ENCODE data around the gene EOGT.
A peak's percentile ranks its signal among the peaks of the same experiment; 100 is the strongest.

Gene EOGT

DNA sequence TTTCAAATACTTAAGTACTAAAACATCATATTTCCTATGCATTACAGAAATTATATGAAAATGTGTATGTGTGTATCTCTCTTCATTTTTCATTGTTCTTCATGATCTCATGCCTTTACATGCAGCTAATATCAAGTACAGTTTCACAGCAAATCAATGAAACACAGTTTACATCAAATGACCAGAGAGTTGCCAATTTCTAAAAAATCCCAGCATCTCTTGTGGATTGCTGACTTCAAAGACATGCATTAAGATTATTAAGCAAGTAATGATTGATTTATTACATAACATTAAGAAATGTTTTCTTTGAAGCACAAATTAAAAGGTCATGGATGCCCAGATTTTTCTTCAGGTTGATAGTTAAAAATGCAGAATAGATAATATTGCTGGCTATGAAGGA, 50.1 kb downstream of the EOGT start:
- no peak overlapping the region for H3K4me3 ChIP-seq (ENCODE audit: low read depth, low read length)
- H3K27me3 ChIP-seq (ENCODE audit: control insufficient read depth, insufficient read depth, low read length), result no peaks in the 10 kb centered on the region; the same call in 1 of the 2 replicates
- no peak overlapping the region for H3K27ac ChIP-seq (ENCODE audit: low read depth, low read length)
- H3K36me3 ChIP-seq (ENCODE audit: control insufficient read depth, insufficient read depth, low read length), result no peaks in the 10 kb centered on the region
- H3K4me1 ChIP-seq (ENCODE audit: control insufficient read depth, insufficient read depth, low read length), result no peaks in the 10 kb centered on the region
- H3K9me3 ChIP-seq (ENCODE audit: control insufficient read depth, insufficient read depth, low read length), result no peaks in the 10 kb centered on the region
- no peak overlapping the region for H3K9ac ChIP-seq (ENCODE audit: low read depth, low read length)

- no peak overlapping the region for H3K9ac ChIP-seq (ENCODE audit: low read depth, low read length)
- H3K4me3 ChIP-seq (ENCODE audit: low read depth, low read length), result no peak overlapping the region
- H3K36me3 ChIP-seq (ENCODE audit: control insufficient read depth, insufficient read depth, low read length), result no peaks in the 10 kb centered on the region
- H3K27ac ChIP-seq (ENCODE audit: low read depth, low read length), result no peak overlapping the region
- H3K27me3 ChIP-seq (ENCODE audit: control insufficient read depth, insufficient read depth, low read length), result no peaks in the 10 kb centered on the region
- no peaks in the 10 kb centered on the region for H3K9me3 ChIP-seq (ENCODE audit: control insufficient read depth, insufficient read depth, low read length)
- H3K4me1 ChIP-seq (ENCODE audit: control insufficient read depth, insufficient read depth, low read length), result peaks cover 3% of the 10 kb centered on the region
Observed at GRCh38 chr3:68958932-68959331, 54.6 kb downstream of the EOGT start.

GRCh38 chr3:68957895-68958294, 55.6 kb downstream of the EOGT start:
- Histone ChIP-seq H3K9ac (ENCODE audit: low read depth, low read length) (no peak overlapping the region), H3K9me3 (ENCODE audit: control insufficient read depth, insufficient read depth, low read length) (no peaks in the 10 kb centered on the region), H3K36me3 (ENCODE audit: control insufficient read depth, insufficient read depth, low read length) (no peaks in the 10 kb centered on the region), H3K4me3 (ENCODE audit: low read depth, low read length) (no peak overlapping the region), H3K27me3 (ENCODE audit: control insufficient read depth, insufficient read depth, low read length) (no peaks in the 10 kb centered on the region), H3K4me1 (ENCODE audit: control insufficient read depth, insufficient read depth, low read length) (peaks cover 10% of the 10 kb centered on the region), H3K27ac (ENCODE audit: low read depth, low read length) (no peak overlapping the region)

DNA sequence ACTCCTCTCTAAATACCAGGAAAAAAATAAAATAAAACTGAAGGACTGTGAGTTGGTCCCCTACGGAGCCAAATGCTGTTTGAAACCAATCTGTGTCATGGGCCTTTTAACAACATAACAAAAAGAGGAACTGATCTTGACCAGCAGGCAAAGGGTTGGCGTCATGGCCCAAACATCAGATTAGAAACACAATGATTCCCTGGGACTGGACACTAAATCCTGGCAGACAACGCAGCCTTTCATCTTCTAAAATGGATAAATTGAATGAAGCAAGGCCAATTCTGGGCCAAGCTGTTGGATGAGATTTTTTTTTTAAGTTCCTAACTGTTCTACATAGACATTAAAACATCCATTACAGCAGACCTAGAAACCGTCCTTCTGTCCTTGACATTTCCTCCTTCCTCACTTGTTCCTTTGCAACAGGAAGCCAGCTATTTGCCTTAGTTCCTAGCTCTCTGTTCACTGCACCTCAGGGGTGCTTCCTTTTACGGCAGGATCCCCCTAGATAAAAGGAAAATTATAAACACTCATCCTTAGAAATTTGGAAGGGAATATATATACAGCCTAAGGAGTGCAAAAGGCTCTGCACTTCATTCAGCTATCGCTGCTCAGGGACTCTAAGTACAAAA, 59.6 kb downstream of the EOGT start:
- no peaks in the 10 kb centered on the region for H3K36me3 ChIP-seq (ENCODE audit: control insufficient read depth, insufficient read depth, low read length)
- H3K27me3 ChIP-seq (ENCODE audit: control insufficient read depth, insufficient read depth, low read length), result no peaks in the 10 kb centered on the region
- H3K27ac ChIP-seq (ENCODE audit: low read depth, low read length), result no peak overlapping the region
- H3K4me1 ChIP-seq (ENCODE audit: control insufficient read depth, insufficient read depth, low read length), result peaks cover 10% of the 10 kb centered on the region
- no peaks in the 10 kb centered on the region for H3K9me3 ChIP-seq (ENCODE audit: control insufficient read depth, insufficient read depth, low read length)
- H3K9ac ChIP-seq (ENCODE audit: low read depth, low read length), result no peak overlapping the region
- no peak overlapping the region for H3K4me3 ChIP-seq (ENCODE audit: low read depth, low read length)

DNA sequence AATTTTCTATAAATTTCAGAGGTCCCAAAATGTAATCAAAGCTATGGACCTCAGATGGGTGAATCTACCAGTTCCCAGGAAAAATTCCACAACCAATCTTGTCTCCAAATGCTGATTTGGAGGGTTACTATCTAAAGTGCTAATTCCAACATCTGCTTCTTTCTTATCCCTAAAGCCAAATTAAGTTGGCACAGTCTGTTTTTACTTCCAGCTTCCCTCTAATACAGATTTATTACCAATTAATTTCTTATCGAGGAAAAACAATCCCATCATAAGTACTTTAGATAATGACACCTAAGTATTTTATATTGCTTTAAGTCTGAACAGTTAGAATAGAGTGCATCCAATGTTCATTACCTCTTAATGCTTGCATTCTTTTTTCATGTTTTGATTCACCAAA, 68.3 kb downstream of the EOGT start:
- Histone ChIP-seq H3K27ac (ENCODE audit: low read depth, low read length) (no peak overlapping the region), H3K9ac (ENCODE audit: low read depth, low read length) (no peak overlapping the region), H3K27me3 (ENCODE audit: control insufficient read depth, insufficient read depth, low read length) (no peaks in the 10 kb centered on the region), H3K4me3 (ENCODE audit: low read depth, low read length) (no peak overlapping the region), H3K36me3 (ENCODE audit: control insufficient read depth, insufficient read depth, low read length) (no peaks in the 10 kb centered on the region), H3K4me1 (ENCODE audit: control insufficient read depth, insufficient read depth, low read length) (0 out of 2 replicates have a peak, but pooled peaks cover 6% of the 10 kb centered on the region), H3K9me3 (ENCODE audit: control insufficient read depth, insufficient read depth, low read length) (no peaks in the 10 kb centered on the region)

- H3K36me3 ChIP-seq (ENCODE audit: control insufficient read depth, insufficient read depth, low read length), result no peaks in the 10 kb centered on the region
- peak overlapping the region; percentile 5 for H3K27ac ChIP-seq (ENCODE audit: low read depth, low read length)
- no peaks in the 10 kb centered on the region for H3K27me3 ChIP-seq (ENCODE audit: control insufficient read depth, insufficient read depth, low read length)
- H3K4me1 ChIP-seq (ENCODE audit: control insufficient read depth, insufficient read depth, low read length), result 0 out of 2 replicates have a peak, but pooled peaks cover 6% of the 10 kb centered on the region
- H3K9me3 ChIP-seq (ENCODE audit: control insufficient read depth, insufficient read depth, low read length), result no peaks in the 10 kb centered on the region
- no peak overlapping the region for H3K9ac ChIP-seq (ENCODE audit: low read depth, low read length)
- H3K4me3 ChIP-seq (ENCODE audit: low read depth, low read length), result no peak overlapping the region
Observed at GRCh38 chr3:68943753-68944500, 69.6 kb downstream of the EOGT start.

DNA sequence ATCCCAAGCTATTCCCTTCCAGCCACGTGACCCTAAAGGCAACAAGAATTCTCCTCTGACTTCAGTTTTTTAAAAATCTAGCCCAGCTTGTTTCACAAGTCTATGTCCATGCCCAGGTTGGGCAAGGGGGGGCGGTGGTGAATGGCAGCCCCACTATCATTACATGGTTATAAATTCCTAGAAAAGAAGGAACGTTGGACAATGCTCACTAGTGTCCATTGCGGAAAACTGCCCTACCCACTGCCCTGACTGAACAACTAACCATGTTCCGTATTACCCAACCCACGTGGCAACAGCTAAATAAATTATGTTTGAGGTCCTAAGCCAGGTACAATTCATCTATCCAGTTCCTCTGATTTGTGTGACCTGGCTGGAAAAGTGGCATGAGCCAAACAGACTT, 72.4 kb downstream of the EOGT start:
- H3K27me3 ChIP-seq (ENCODE audit: control insufficient read depth, insufficient read depth, low read length), result no peaks in the 10 kb centered on the region
- no peak overlapping the region for H3K4me3 ChIP-seq (ENCODE audit: low read depth, low read length)
- 0 out of 2 replicates have a peak, but pooled peaks cover 6% of the 10 kb centered on the region for H3K4me1 ChIP-seq (ENCODE audit: control insufficient read depth, insufficient read depth, low read length)
- H3K9ac ChIP-seq (ENCODE audit: low read depth, low read length), result no peak overlapping the region
- no peaks in the 10 kb centered on the region for H3K36me3 ChIP-seq (ENCODE audit: control insufficient read depth, insufficient read depth, low read length)
- no peaks in the 10 kb centered on the region for H3K9me3 ChIP-seq (ENCODE audit: control insufficient read depth, insufficient read depth, low read length)
- H3K27ac ChIP-seq (ENCODE audit: low read depth, low read length), result no peak overlapping the region

DNA sequence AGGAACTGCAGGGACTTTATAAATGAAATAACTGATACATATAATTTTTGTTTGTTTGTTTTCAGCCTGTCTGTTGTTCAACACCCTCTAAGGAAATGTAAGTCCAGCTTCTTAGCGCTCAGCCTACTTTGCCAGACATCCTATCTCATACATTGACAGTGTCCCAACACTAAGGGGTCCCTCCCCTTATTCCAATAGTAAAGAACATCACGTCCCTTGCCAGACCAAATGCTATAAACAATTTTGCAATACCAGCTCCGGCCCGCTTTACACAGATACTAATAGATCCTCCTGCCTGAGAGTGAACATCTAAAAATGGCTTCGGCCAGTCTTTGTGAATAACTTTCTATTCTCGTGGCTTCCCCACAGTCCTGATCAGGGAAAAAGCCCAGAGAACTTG, 76.6 kb downstream of the EOGT start:
- Histone ChIP-seq H3K27ac (ENCODE audit: low read depth, low read length) (no peak overlapping the region), H3K4me3 (ENCODE audit: low read depth, low read length) (no peak overlapping the region), H3K27me3 (ENCODE audit: control insufficient read depth, insufficient read depth, low read length) (peaks cover 5% of the 10 kb centered on the region), H3K4me1 (ENCODE audit: control insufficient read depth, insufficient read depth, low read length) (no peaks in the 10 kb centered on the region), H3K9ac (ENCODE audit: low read depth, low read length) (no peak overlapping the region), H3K9me3 (ENCODE audit: control insufficient read depth, insufficient read depth, low read length) (no peaks in the 10 kb centered on the region), H3K36me3 (ENCODE audit: control insufficient read depth, insufficient read depth, low read length) (no peaks in the 10 kb centered on the region)

GRCh38 chr3:68935778-68936177, 77.7 kb downstream of the EOGT start:
- H3K27ac ChIP-seq (ENCODE audit: low read depth, low read length), result no peak overlapping the region
- peaks cover 16% of the 10 kb centered on the region for H3K27me3 ChIP-seq (ENCODE audit: control insufficient read depth, insufficient read depth, low read length)
- no peaks in the 10 kb centered on the region for H3K9me3 ChIP-seq (ENCODE audit: control insufficient read depth, insufficient read depth, low read length)
- H3K36me3 ChIP-seq (ENCODE audit: control insufficient read depth, insufficient read depth, low read length), result no peaks in the 10 kb centered on the region
- no peak overlapping the region for H3K9ac ChIP-seq (ENCODE audit: low read depth, low read length)
- H3K4me3 ChIP-seq (ENCODE audit: low read depth, low read length), result no peak overlapping the region
- no peaks in the 10 kb centered on the region for H3K4me1 ChIP-seq (ENCODE audit: control insufficient read depth, insufficient read depth, low read length)

DNA sequence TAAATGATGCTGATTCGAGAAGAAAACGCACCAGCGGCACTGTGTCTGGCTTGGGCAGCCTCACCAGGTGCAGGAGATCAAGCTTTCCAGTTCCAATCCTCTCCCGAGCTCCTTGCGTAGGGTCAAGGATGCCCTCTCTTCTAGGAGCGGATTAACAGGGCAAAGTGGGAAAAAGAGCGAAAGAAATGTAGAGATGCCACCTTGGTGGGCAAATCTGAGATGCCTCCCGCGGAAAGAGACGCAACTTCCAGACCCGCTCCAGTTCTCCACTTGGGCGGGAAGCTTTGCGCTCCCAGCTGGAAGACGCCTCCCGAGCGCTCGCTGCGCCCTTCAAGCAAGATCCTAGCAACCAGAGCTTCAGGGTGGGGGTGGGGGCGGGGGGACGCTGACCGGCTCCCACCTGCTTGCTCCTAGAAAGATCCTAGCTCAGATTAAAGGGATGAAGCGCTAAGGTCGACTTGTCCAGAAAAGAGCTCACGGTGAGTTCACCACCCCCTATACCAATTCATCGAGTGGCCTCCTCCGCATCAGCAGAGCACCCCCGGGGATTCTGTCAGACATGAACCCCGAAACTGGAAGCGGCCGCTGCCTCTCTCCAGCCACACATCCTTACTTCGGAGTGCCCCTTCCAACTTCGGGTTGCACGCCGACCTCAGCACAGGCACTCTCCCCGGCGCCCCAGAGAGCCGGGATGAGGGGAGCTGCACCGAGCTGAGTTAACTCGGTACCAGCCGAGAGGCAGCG, 81.9 kb downstream of the EOGT start:
- Histone ChIP-seq H3K4me1 (ENCODE audit: control insufficient read depth, insufficient read depth, low read length) (no peaks in the 10 kb centered on the region), H3K9me3 (ENCODE audit: control insufficient read depth, insufficient read depth, low read length) (no peaks in the 10 kb centered on the region), H3K36me3 (ENCODE audit: control insufficient read depth, insufficient read depth, low read length) (no peaks in the 10 kb centered on the region), H3K27ac (ENCODE audit: low read depth, low read length) (no peak overlapping the region), H3K4me3 (ENCODE audit: low read depth, low read length) (peak overlapping the region; percentile 60), H3K9ac (ENCODE audit: low read depth, low read length) (no peak overlapping the region), H3K27me3 (ENCODE audit: control insufficient read depth, insufficient read depth, low read length) (peaks cover 42% of the 10 kb centered on the region)

All from HUES48 (cell line).